Mononuclear cell (primary cell): ENCODE results near the gene PKIG. TPM values are rescaled to one million over a fixed set of nuclear protein-coding genes. Genes with fewer than 3 reads are reported as not detected.
A peak's percentile ranks its signal among the peaks of the same experiment; 100 is the strongest.
"Not testable (repeated sequence)": the region's sequence is repeated elsewhere in the genome, so short reads cannot be mapped to it uniquely, and the experiment has no call there.

Experiments
- H3K27me3 ChIP-seq: 2 replicates; pipeline ENCODE4 v1.6.0; 2011; ENCODE audit warnings: low read length, control low read depth; ENCODE audit not compliant: insufficient read depth
- H3K4me1 ChIP-seq: 2 replicates; pipeline ENCODE4 v1.5.1; 2011; ENCODE audit warnings: mild to moderate bottlenecking, low read length, control low read depth; ENCODE audit not compliant: insufficient read depth
- H3K4me3 ChIP-seq: 2 replicates; pipeline ENCODE4 v1.5.1; 2011; ENCODE audit warnings: mild to moderate bottlenecking, low read length, moderate library complexity
- H3K9me3 ChIP-seq: 2 replicates; pipeline ENCODE4 v1.5.1; 2011; ENCODE audit warnings: low read depth, mild to moderate bottlenecking, control low read depth, low read length
- total RNA-seq: library from RNA; depleted of rRNA; stranded (reverse); fragments of >200 nt; gene quantifications from one replicate; pipeline ENCODE4 v1.2.3, GENCODE V29; 2012

PKIG gene
- total RNA-seq, 1 donor, result 6.9 TPM

DNA sequence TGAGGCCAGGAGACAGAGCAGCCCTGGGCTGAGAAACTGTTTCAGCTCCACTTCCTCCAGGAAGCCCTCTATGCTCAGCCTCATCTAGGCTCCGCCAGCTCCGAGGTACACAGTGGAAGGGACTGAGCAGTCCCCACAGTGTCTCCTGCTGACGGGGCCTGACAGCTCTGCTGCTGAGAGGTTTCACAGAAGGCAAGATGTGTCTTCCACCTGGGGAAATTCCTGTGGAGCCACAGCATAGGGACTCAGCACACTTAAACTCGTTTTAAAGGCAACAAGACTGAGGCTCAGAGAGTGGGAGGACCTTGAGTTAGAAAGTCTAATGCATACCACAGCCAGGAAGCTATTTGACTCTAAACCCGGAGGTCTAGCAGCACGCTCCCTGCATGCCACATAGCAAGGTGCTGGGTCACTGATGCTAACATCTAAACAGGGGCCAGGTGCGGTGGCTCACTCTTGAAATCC, 62.3 kb downstream of the PKIG start:
- no peaks in the 10 kb centered on the region for H3K27me3 ChIP-seq
- H3K9me3 ChIP-seq, result no peaks in the 10 kb centered on the region
- no peak overlapping the region for H3K4me3 ChIP-seq
- peaks cover 92% of the 10 kb centered on the region for H3K4me1 ChIP-seq

DNA sequence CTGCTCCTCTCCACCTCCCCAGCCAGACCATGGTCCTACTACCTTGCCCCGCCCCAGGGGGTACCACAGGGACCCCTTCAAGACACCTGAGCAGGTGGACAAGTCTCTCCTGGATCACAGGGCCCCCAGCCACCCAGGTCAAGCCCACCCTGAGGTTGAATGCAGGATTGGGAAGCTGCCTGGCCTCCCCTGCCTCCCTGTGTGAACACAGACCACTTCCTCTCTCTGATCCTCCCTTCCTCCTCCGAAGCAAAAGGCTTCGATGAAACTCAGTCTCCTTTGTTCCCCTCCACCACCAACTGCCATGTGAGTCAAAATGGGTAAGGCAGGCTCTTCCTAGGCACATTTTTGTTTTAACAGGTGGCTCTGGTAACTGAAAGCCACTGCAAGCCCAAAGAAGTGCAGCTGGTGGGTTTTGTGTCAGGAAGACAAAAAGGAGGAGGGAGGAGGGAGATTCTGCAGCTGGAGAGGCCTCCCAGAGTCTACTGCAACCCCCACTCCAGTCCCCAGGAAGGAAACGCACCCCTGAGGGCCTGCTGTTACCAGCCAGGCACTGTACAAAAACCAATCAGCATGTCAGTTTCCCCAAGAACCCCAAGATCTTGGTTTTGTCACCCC, 63.8 kb downstream of the PKIG start:
- Histone ChIP-seq H3K9me3 (no peaks in the 10 kb centered on the region), H3K4me3 (no peak overlapping the region), H3K4me1 (peaks cover 100% of the 10 kb centered on the region), H3K27me3 (no peaks in the 10 kb centered on the region)

DNA sequence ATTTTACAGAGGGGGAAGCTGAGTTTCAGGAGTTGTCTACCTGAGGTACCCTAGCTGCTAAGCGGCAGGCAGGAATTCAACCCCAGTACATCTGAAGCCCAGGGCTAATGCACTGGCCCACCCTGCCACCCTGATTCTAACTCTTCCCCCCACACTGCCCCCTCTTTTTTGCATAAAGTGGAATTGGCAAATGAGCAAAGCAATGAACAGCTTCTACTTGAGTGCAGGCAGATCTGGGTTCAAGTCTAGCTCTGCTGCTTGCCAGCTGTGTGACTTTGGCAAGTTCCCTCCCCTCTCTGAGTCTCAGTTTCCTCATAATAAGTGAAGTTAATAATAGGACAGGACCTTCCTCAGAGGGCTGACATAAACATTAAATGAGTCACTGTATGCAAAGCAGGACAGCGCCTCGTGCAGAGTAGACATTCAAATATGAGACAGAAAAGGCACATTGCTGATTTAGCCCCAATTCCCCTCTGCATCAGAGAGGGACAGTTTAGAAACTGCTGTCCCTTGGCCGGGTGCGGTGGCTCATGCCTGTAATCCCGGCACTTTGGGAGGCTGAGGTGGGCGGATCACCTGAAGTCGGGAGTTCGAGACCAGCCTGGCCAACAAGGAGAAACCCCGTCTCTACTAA, 64.4 kb downstream of the PKIG start:
- Histone ChIP-seq H3K27me3 (no peaks in the 10 kb centered on the region), H3K9me3 (no peaks in the 10 kb centered on the region), H3K4me1 (peaks cover 96% of the 10 kb centered on the region), H3K4me3 (no peak overlapping the region)

DNA sequence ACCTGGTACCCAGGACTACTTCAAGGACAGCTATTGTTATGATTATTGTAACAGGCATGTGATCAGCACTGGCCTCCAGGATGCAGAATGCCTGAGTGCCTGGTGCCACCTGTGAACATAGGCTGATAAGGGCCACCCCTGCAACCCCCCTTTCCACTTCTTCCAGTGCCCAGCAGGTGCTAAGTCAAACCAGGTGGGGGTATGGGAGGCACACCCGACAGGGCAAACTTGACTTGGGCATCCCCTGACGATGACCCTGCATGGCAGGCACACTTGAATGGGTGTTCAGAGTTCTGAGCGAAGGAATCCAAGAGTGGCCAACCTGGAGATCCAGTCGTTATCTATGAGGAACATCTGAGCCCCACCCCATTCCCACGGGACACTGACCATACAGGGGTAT, 65.7 kb downstream of the PKIG start:
- Histone ChIP-seq H3K9me3 (no peaks in the 10 kb centered on the region), H3K4me3 (no peak overlapping the region), H3K4me1 (peaks cover 86% of the 10 kb centered on the region), H3K27me3 (no peaks in the 10 kb centered on the region)

DNA sequence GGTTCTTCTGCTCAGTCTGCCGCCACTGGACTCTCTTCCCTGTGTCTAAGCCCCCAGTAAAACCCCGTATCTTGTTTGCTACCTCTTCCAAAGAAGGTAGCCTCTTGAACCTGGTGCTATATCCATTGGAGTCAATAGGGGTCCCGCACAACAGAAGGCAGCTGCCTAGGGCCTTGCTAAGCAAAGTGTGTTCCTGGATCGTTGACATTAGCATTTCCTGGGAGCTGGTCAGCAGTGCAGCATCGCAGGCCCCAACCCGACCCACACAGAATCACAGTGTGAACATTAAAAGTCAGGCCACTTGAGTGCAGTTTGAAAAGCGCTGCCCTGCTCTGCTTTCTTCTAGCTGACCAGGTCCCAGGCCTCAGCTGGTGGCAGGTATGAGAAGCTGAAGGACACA, 66.2 kb downstream of the PKIG start:
- H3K4me3 ChIP-seq, result no peak overlapping the region
- H3K9me3 ChIP-seq, result no peaks in the 10 kb centered on the region
- H3K27me3 ChIP-seq, result no peaks in the 10 kb centered on the region
- peaks cover 81% of the 10 kb centered on the region for H3K4me1 ChIP-seq

DNA sequence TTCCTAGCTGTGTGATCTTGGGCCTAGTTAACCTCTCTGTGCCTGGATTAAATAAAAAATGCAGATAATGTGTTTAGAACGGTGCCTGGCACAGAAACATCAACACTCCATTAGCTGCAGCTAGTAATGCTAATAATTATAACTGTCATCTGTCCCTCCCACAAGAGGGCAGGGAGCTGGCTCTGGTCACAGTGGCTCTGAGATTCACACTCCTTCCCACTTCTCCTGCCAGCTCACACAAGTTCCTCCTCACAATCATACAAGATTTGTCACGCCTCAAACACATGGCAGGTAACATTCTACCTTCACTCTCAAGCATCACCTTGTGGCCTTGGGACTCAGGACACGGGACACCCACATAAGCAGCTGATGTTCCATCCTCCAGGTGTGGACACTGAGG, 66.7 kb downstream of the PKIG start:
- Histone ChIP-seq H3K9me3 (no peaks in the 10 kb centered on the region), H3K27me3 (no peaks in the 10 kb centered on the region), H3K4me3 (no peak overlapping the region)

DNA sequence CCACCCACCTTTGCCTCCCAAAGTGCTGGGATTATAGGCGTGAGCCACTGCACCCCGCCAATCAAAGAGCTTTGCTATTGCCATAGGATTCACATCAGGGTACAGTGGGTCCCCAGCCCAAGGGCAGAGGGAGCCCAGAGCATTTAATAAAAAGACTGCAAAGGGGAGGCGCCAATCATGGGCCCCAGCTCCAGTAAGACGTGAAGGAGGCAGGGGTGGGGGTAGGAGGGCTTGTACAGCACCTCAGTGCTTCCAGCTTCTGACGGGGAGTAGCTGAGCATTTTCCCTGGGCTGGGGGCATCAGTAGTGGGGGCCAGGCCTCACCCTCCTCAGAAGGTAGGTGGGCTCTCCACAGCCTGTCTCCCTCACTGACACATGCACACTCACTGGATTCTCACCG, 67.6 kb downstream of the PKIG start:
- peaks cover 67% of the 10 kb centered on the region for H3K4me1 ChIP-seq
- no peak overlapping the region for H3K4me3 ChIP-seq
- no peaks in the 10 kb centered on the region for H3K9me3 ChIP-seq
- no peaks in the 10 kb centered on the region for H3K27me3 ChIP-seq

More for the DNA sequence above, 66.7 kb downstream of the PKIG start:
- peaks cover 76% of the 10 kb centered on the region for H3K4me1 ChIP-seq

DNA sequence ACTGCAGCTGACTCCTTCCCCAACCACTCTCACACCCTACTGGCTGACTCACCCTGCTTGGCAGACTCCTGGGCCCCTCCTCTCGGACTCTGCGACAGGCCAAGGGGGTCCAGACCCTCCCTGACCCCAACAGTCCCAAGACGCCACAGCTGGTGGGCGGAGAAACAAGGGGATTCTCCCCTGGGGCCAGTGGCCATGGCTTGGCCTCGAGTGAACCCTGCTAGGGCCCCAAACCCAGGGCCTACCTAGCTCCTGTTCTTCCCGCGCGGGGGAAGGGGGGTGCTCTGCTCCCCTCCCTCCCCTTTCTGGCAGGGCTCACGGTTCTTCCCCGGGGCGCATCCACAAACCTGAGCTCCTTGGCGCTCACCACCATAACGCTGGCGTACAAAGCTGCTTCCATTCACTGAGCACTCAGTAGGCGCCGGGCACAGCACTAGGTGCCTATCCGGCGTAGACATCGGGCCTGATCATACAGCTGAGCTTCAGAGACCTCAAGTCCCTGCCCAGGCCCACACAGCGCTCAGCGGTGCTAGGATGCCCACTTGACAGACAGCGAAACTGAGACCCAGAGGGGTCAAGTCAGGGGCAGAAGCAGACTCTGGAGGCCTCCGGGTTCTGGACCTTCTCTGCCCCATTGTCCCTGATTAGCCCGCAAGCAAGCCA, 68.5 kb downstream of the PKIG start:
- Histone ChIP-seq H3K4me3 (peak overlapping the region; percentile 78), H3K4me1 (peaks cover 58% of the 10 kb centered on the region), H3K9me3 (no peaks in the 10 kb centered on the region), H3K27me3 (no peaks in the 10 kb centered on the region)

DNA sequence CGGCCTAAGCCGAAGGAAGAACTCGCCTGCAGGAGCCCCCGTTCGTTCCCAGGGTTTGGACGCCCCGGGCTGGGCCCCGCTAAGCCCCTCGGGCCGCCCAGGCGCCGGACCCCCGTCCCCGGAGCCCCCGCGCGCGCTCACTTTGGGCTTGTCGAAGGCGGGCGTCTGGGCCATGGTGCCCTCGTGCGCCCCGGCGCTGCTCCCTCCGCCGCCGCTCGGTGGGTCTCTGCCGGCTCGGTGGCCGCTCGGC, 69.0 kb downstream of the PKIG start:
- Histone ChIP-seq H3K4me1 (peaks cover 53% of the 10 kb centered on the region), H3K4me3 (peak overlapping the region; percentile 78), H3K27me3 (no peaks in the 10 kb centered on the region), H3K9me3 (no peaks in the 10 kb centered on the region)

DNA sequence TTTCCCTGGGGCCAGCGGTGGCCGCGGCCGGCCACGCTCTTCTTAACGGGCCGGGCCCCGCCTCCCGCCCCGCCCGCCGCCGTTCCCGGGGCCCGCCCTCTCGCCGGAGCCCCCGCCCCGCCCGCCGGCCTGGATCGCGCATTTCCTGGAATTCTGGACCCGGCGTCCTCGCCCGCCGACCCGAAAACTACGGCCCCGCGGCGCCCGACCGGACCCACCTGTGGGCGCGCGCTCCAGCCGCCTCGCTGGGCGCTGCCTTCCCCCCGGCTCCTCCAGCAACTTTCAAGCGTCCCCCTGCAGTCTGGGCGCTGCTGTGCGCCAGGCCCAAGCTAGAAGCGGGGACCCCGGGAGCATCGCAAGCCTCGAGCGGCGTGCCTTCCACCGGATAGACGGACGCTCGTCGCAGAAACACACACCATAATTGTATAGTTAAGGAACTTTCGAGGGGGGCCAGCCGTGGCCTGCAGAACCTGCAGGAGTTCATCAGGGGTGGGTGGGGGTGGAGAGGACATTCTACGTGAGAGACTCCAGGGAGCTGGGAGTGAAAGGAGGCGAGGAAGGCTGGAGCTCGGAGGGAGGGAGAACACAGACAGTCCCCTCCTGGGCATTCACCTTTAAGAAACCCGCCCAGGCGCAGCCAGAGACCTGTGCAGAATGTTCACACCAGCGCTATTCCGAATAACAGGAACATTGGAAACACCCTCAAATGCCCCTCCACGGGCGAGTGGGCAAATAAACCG, 69.5 kb downstream of the PKIG start, which contains the start of gene ADA:
TSS of gene ADA (minus strand) at position 16 of the 740 bp plus-strand sequence. CDS start 92 bp downstream, outside the sequence.
- Histone ChIP-seq H3K27me3 (no peaks in the 10 kb centered on the region), H3K9me3 (no peaks in the 10 kb centered on the region), H3K4me1 (peaks cover 48% of the 10 kb centered on the region), H3K4me3 (peak within 1 kb of the TSS; percentile 78)

DNA sequence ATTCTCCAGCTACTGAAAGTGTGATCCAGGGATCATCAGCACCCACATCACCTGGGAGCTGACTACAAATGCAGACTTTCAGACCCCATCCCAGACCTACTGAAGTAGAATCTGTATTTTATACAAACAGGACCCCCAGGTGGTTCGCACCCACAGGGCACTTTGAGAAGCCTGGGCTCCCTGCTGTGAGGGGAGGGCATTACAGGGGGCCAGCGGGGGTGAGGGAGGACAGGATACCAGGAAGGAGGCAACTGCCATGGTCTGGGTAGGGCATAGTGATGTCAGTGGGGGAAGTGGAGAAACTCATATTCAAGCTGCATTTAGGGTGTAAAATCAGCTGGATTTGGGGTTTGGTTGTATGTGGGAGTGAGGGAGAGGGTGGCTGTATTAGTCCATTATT, 71.2 kb downstream of the PKIG start:
- Histone ChIP-seq H3K4me1 (peaks cover 31% of the 10 kb centered on the region), H3K9me3 (no peaks in the 10 kb centered on the region), H3K27me3 (no peaks in the 10 kb centered on the region), H3K4me3 (no peak overlapping the region)

DNA sequence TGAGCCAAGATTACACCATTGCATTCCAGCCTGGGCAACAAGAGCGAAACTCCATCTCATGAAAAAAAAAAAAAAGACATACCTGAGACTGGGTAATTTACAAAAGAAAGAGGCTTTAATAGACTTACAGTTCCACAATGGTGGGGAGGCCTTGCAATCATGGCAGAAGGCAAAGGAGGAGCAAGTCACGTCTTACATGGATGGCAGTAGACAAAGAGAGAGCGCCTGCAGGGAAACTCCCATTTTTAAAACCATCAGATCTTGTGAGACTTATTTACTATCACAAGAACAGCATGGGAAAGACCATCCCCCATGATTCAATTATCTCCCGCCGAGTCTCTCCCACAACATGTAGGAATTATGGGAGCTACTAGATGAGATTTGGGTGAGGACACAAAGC, 71.8 kb downstream of the PKIG start:
- H3K4me3 ChIP-seq, result not testable (repeated sequence)

DNA sequence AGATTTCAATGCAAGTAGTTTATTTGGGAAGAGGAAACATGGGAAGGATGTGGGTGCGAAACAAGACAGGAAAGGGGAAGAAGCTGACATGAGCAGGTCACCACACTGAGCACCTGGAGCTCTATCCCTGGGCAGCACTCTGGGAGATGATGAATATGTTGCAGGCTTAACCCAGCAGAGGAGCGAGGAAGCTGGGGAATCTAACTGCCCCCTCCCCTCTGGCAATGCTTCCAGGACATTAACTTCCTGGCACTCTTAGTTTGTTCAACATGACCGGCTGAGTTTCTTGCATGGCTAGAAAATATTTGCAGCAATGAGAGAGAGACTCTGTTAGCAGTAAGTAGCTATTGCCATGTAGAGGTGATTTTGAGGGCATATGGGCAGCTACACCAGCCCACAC, 74.1 kb downstream of the PKIG start:
- H3K4me3 ChIP-seq, result no peak overlapping the region
- H3K4me1 ChIP-seq, result peaks cover 4% of the 10 kb centered on the region
- no peaks in the 10 kb centered on the region for H3K9me3 ChIP-seq
- no peaks in the 10 kb centered on the region for H3K27me3 ChIP-seq

More for the DNA sequence above, 71.8 kb downstream of the PKIG start:
- peaks cover 25% of the 10 kb centered on the region for H3K4me1 ChIP-seq
- not testable (repeated sequence) for H3K27me3 ChIP-seq, H3K9me3 ChIP-seq

DNA sequence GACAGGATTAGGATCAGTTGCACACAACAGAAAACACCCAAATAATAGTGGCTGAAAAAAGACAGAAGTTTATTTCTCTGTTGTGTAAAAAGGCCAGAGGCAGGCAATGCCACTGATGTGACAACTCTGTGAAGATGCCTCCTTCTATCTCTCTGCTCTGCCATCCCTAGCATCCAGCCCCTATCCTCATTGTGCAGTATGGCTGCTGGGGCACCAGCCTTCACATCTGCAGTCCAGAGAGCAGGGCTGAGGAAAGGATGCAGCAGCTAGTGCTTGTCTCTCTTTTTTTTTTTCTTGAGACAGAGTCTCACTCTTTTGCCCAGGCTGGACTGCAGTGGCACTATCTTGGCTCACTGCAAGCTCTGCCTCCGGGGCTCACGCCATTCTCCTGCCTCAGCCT, 75.5 kb downstream of the PKIG start:
- H3K27me3 ChIP-seq, result no peaks in the 10 kb centered on the region
- H3K9me3 ChIP-seq, result no peaks in the 10 kb centered on the region
- H3K4me1 ChIP-seq, result peaks cover 2% of the 10 kb centered on the region
- no peak overlapping the region for H3K4me3 ChIP-seq

DNA sequence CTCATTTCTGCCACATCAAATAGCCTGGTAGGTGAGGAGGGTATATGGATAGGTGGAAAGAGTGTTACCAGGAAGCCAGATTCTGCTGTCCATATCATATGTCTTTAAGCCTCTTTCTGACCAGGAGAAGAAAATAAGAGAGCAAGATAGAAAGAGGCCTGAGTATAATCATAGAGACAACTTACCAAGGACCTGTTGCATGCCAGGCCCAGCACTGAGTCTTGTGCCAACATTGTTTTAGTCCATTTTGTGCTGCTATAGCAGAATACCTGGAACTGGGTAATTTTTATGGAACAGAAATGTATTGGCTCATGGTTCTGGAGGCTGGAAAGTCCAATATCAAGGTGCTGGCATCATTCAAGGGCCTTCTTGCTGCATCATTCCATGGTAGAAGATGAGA, 76.4 kb downstream of the PKIG start:
- no peak overlapping the region for H3K4me3 ChIP-seq
- no peaks in the 10 kb centered on the region for H3K9me3 ChIP-seq

More for the DNA sequence above, 76.4 kb downstream of the PKIG start:
- Histone ChIP-seq H3K4me1 (peaks cover 3% of the 10 kb centered on the region), H3K27me3 (no peaks in the 10 kb centered on the region)
